ENCODE results near the gene RPS21.
A peak's percentile ranks its signal among the peaks of the same experiment; 100 is the strongest.

Gene RPS21

GRCh38 chr20:62387933-62388635 lies 1.2 kb downstream of the RPS21 start:
- Histone ChIP-seq H3F3A (ENCODE audit: insufficient read depth) (peaks cover 25% of the 10 kb centered on the region), H4K20me1 (ENCODE audit: low read depth, low read length) (no peaks in the 10 kb centered on the region; the same call in 1 of the 2 replicates), H3K4me2 (ENCODE audit: low read depth, low read length, poor library complexity, severe bottlenecking) (peak overlapping the region; percentile 92), H2AFZ (ENCODE audit: low read depth, low read length, severe bottlenecking) (no peak overlapping the region), H3K36me3 (ENCODE audit: low read length) (peaks cover 8% of the 10 kb centered on the region; the same call in 1 of the 2 replicates), H3K9me3 (ENCODE audit: insufficient read depth, low read length) (no peaks in the 10 kb centered on the region), H3K27me3 (ENCODE audit: low read length) (no peaks in the 10 kb centered on the region), H3K9me2 (replicated peaks; ENCODE audit: insufficient read depth, low read length) (no peaks in the 10 kb centered on the region), H3K9ac (ENCODE audit: low read length) (peak overlapping the region; percentile 99), H3K27ac (ENCODE audit: low read depth, low read length) (peak overlapping the region; percentile 68), H3K4me3 (ENCODE audit: insufficient read depth, low read length, poor library complexity, severe bottlenecking) (peak overlapping the region; percentile 100), H3K79me2 (ENCODE audit: insufficient read depth, low read length) (peaks cover 38% of the 10 kb centered on the region)
- TF ChIP-seq EZH2phosphoT487 (conservative IDR thresholded peaks at IDR 0.05; ENCODE audit: low read length): no peak
- no peak for TF ChIP-seq CTCF (IDR thresholded peaks at IDR 0.05; ENCODE audit: insufficient read depth, low read length, poor library complexity, severe bottlenecking)

- peaks cover 38% of the 10 kb centered on the region for H3K79me2 ChIP-seq (ENCODE audit: insufficient read depth, low read length)
- H3K9ac ChIP-seq (ENCODE audit: low read length): no peak overlapping the region
- peaks cover 8% of the 10 kb centered on the region; the same call in 1 of the 2 replicates for H3K36me3 ChIP-seq (ENCODE audit: low read length)
- H3K4me2 ChIP-seq (ENCODE audit: low read depth, low read length, poor library complexity, severe bottlenecking): no peak overlapping the region
- H3K27ac ChIP-seq (ENCODE audit: low read depth, low read length): no peak overlapping the region
- no peaks in the 10 kb centered on the region for H3K27me3 ChIP-seq (ENCODE audit: low read length)
- H2AFZ ChIP-seq (ENCODE audit: low read depth, low read length, severe bottlenecking): no peak overlapping the region
- H4K20me1 ChIP-seq (ENCODE audit: low read depth, low read length): no peaks in the 10 kb centered on the region; the same call in 1 of the 2 replicates
- H3K4me3 ChIP-seq (ENCODE audit: insufficient read depth, low read length, poor library complexity, severe bottlenecking): no peak overlapping the region
- no peaks in the 10 kb centered on the region for H3K9me3 ChIP-seq (ENCODE audit: insufficient read depth, low read length)
- peaks cover 25% of the 10 kb centered on the region for H3F3A ChIP-seq (ENCODE audit: insufficient read depth)
- TF ChIP-seq EZH2phosphoT487 (conservative IDR thresholded peaks at IDR 0.05; ENCODE audit: low read length): no peak
- TF ChIP-seq CTCF (IDR thresholded peaks at IDR 0.05; ENCODE audit: insufficient read depth, low read length, poor library complexity, severe bottlenecking): no peak
- no peaks in the 10 kb centered on the region for H3K9me2 ChIP-seq (replicated peaks; ENCODE audit: insufficient read depth, low read length)
These were observed 2.1 kb downstream of the RPS21 start for GRCh38 chr20:62388839-62389600.

GRCh38 chr20:62389601-62390087 lies 2.7 kb downstream of the RPS21 start:
- peaks cover 38% of the 10 kb centered on the region for H3K79me2 ChIP-seq (ENCODE audit: insufficient read depth, low read length)

More at GRCh38 chr20:62389601-62390087, 2.7 kb downstream of the RPS21 start:
- Histone ChIP-seq H3K27ac (ENCODE audit: low read depth, low read length) (no peak overlapping the region), H2AFZ (ENCODE audit: low read depth, low read length, severe bottlenecking) (no peak overlapping the region), H3K9me3 (ENCODE audit: insufficient read depth, low read length) (no peaks in the 10 kb centered on the region), H3K27me3 (ENCODE audit: low read length) (no peaks in the 10 kb centered on the region), H4K20me1 (ENCODE audit: low read depth, low read length) (no peaks in the 10 kb centered on the region; the same call in 1 of the 2 replicates), H3K9me2 (replicated peaks; ENCODE audit: insufficient read depth, low read length) (no peaks in the 10 kb centered on the region), H3F3A (ENCODE audit: insufficient read depth) (peaks cover 25% of the 10 kb centered on the region), H3K4me2 (ENCODE audit: low read depth, low read length, poor library complexity, severe bottlenecking) (no peak overlapping the region), H3K36me3 (ENCODE audit: low read length) (peaks cover 8% of the 10 kb centered on the region; the same call in 1 of the 2 replicates), H3K9ac (ENCODE audit: low read length) (no peak overlapping the region), H3K4me3 (ENCODE audit: insufficient read depth, low read length, poor library complexity, severe bottlenecking) (no peak overlapping the region)
- TF ChIP-seq CTCF (IDR thresholded peaks at IDR 0.05; ENCODE audit: insufficient read depth, low read length, poor library complexity, severe bottlenecking): no peak
- no peak for TF ChIP-seq EZH2phosphoT487 (conservative IDR thresholded peaks at IDR 0.05; ENCODE audit: low read length)
